ENCODE measurements around the gene SHISAL2A. TPM values are rescaled to one million over a fixed set of nuclear protein-coding genes. Genes with fewer than 3 reads are reported as not detected.

SHISAL2A gene
- total RNA-seq, 1 donor from 2014 or later, result not detected

DNA sequence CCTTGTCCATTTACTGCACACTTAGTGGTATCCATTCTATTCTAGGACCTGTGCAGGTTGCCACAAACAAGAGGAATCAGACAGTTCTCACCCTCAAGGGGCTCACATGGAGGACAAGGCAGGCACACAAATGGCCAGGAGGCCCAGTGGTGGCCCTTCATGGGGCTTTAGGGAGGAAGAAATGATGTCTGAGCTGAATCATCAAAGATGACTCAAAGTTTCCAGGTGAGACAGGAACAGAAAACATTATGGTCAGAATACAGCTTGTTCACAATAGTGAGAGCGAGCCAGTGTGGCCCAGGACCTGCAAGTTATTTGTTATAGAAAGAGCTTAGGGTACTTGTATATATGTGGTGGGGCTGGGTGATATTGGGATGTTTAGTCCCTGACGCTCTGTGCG lies 26.4 kb downstream of the SHISAL2A start:
- DNase-seq (ENCODE audit: low read depth), result no peak
- TF ChIP-seq, protein P1, sequence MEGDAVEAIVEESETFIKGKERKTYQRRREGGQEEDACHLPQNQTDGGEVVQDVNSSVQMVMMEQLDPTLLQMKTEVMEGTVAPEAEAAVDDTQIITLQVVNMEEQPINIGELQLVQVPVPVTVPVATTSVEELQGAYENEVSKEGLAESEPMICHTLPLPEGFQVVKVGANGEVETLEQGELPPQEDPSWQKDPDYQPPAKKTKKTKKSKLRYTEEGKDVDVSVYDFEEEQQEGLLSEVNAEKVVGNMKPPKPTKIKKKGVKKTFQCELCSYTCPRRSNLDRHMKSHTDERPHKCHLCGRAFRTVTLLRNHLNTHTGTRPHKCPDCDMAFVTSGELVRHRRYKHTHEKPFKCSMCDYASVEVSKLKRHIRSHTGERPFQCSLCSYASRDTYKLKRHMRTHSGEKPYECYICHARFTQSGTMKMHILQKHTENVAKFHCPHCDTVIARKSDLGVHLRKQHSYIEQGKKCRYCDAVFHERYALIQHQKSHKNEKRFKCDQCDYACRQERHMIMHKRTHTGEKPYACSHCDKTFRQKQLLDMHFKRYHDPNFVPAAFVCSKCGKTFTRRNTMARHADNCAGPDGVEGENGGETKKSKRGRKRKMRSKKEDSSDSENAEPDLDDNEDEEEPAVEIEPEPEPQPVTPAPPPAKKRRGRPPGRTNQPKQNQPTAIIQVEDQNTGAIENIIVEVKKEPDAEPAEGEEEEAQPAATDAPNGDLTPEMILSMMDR (IDR thresholded peaks at IDR 0.05; ENCODE audit: insufficient read depth, low read length, poor library complexity, severe bottlenecking), result no peak

DNA sequence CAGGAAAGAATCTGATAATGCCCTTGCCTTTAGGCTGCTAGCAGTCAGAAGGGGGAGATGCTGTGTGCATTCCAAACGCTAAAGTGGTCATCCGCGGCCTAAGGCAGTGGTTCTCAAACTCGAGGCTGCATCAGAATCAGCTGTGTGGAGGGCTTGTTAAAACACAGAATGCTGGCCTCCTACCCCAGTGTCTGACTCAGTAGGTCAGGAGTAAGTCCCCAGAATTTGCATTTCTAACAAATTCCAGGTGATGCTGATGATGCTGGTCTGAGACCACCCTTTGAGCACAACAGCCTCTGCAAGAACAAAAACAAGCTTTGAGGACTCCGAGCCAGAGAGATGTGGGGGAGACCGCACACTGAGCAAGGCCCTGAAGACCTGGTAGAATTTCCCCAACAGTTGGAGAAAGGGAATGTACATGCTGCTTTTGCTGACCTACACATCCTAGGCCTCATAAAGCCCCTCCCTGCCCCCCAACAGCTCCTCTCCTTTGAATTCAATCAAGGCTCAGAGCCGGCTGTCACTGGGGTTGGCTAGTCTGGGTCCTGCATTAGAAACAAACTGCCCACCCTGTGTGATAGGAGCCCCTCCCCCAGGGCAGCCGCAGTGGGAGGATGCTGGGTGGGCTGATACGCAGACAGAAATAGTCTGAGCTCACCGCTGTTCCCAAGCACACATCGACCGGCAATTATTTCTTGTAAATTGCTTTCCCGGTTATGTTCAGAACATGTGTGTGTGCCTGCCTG lies 27.1 kb downstream of the SHISAL2A start:
- H3K36me3 ChIP-seq (ENCODE audit: control insufficient read depth, insufficient read depth, low read length), result no peaks in the 10 kb centered on the region
- TF ChIP-seq, protein P1 (IDR thresholded peaks at IDR 0.05; ENCODE audit: insufficient read depth, low read length, poor library complexity, severe bottlenecking), result no peak
- no peak for DNase-seq (ENCODE audit: low read depth)
- H3K27me3 ChIP-seq (ENCODE audit: control insufficient read depth, insufficient read depth, low read length), result no peaks in the 10 kb centered on the region
- no peak overlapping the region for H3K4me3 ChIP-seq (ENCODE audit: low read depth, low read length)

More for the DNA sequence above, 26.4 kb downstream of the SHISAL2A start:
- no peaks in the 10 kb centered on the region for H3K27me3 ChIP-seq (ENCODE audit: control insufficient read depth, insufficient read depth, low read length)
- H3K4me3 ChIP-seq (ENCODE audit: low read depth, low read length), result no peak overlapping the region
- no peaks in the 10 kb centered on the region for H3K36me3 ChIP-seq (ENCODE audit: control insufficient read depth, insufficient read depth, low read length)

DNA sequence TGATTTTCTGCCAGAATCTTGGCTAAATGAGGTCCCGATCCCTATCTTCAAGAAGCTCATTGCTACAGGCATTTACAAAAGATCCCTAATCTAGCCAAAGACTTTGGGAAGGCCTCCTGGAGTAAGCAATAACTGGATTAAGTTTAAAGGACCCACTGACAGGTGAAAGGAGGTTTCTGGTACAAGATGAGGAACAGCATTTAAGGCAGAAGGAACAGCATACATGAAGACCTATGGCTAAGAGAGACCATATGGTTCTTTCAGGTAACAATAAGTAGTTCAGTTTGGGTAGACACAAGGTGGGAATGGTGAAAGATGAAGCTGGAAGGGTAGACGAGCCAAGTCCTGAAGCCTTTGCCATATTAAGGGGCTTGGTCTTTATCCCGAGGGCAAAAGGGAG lies 27.8 kb downstream of the SHISAL2A start:
- Histone ChIP-seq H3K36me3 (ENCODE audit: control insufficient read depth, insufficient read depth, low read length) (no peaks in the 10 kb centered on the region), H3K27me3 (ENCODE audit: control insufficient read depth, insufficient read depth, low read length) (no peaks in the 10 kb centered on the region), H3K4me3 (ENCODE audit: low read depth, low read length) (no peak overlapping the region)
- TF ChIP-seq, protein P1 (IDR thresholded peaks at IDR 0.05; ENCODE audit: insufficient read depth, low read length, poor library complexity, severe bottlenecking), result no peak
- DNase-seq (ENCODE audit: low read depth), result no peak

DNA sequence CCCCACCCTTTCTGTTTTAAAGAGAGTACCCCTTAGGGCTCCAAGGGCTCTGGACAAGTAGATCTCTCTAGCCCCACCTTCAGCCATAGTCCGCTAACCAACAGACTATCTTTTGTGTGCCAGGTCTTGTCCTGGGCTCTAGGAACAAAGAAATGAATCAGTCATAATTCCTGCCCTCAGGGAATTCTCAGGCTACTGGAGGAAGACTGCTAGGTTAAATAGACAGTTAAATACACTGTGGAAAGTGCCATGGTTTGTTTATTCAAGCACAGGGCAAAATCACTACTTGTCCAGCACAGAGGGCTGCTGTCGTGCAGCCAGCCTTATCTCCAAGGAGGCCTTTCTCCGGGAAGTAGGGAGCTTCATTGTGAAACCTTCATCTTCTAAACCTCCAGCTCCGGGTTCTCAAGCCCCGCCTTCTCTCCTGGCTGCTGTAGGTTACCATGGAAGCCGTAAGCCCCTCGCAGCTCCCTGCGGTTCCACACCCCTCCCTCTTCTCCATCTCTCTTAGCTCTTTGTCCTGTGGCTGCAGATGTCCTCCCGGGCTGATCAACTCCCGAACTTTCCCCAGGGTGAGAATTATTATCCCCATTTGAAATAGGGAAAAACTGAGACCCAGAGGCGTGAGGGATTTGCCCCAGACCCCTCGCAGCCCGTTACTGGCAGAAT lies 29.8 kb downstream of the SHISAL2A start:
- H3K27me3 ChIP-seq (ENCODE audit: control insufficient read depth, insufficient read depth, low read length), result no peaks in the 10 kb centered on the region
- peak; percentile 57 for DNase-seq (ENCODE audit: low read depth)
- H3K4me3 ChIP-seq (ENCODE audit: low read depth, low read length), result no peak overlapping the region
- TF ChIP-seq, protein P1 (IDR thresholded peaks at IDR 0.05; ENCODE audit: insufficient read depth, low read length, poor library complexity, severe bottlenecking), result no peak
- H3K36me3 ChIP-seq (ENCODE audit: control insufficient read depth, insufficient read depth, low read length), result no peaks in the 10 kb centered on the region

DNA sequence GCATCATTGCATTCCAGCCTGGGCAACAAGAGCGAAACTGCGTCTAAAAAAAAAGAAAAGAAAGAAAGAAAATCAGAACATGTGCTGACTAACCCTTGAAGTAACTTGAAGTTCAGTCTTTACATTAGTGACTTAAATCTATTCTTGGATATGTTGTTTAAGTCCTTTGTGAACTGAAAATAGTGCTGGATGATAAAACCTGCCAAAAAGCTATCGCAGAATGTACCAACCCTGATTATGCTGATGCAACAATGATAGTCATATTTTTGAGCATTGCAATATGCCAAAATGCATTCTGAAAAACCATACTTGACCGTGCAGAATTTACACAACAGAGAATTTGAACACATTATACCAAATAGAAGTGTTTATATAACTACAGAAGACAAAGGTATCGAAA lies 30.7 kb downstream of the SHISAL2A start:
- H3K36me3 ChIP-seq (ENCODE audit: control insufficient read depth, insufficient read depth, low read length), result no peaks in the 10 kb centered on the region
- no peak for DNase-seq (ENCODE audit: low read depth)

More for the DNA sequence above, 30.7 kb downstream of the SHISAL2A start:
- TF ChIP-seq, protein P1 (IDR thresholded peaks at IDR 0.05; ENCODE audit: insufficient read depth, low read length, poor library complexity, severe bottlenecking), result no peak
- no peak overlapping the region for H3K4me3 ChIP-seq (ENCODE audit: low read depth, low read length)
- no peaks in the 10 kb centered on the region for H3K27me3 ChIP-seq (ENCODE audit: control insufficient read depth, insufficient read depth, low read length)

Data from kidney epithelial cell (primary cell).